ENCODE data around the gene ANKLE1.

Gene ANKLE1

DNA sequence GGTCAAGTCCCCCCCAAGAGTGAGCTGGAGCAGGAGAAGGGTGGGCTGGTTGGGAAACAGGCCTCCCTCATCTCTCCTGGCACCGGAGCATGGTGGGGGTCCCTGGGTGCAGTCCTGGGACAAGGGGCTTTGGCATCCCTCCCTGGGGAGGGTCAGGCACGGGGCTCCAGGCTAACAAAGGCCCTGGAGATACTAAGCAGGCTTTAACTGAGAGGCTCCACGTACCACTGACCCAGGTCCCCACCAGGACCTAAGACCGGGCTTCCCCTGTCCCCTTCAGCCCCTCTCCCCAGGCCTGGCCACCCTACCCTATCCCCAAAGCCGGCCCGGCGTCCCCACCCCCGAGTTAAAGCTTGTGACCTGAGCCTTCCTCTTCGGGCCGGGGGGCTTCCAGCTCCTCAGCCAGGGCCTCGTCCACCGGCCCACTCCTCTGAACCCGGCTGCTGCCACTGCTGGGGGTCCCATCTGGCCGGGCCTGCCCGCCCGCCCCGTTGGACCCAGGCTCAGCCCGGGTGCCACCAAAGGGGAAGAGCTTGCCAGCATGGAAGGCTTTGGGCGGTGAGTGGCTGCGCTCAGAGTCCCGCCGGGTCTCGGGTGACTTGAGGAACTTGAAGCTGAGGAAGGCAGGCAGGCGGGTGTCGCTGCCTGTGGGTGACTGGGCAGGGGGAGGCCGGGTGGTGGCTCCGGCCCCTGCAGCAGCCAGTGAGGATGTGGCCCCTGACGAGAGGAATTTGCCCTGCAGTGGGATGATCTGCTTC, 42.8 kb downstream of the ANKLE1 start:
- Histone ChIP-seq H3K27me3 (ENCODE audit: control insufficient read depth, low read length) (peaks cover 7% of the 10 kb centered on the region), H3K36me3 (ENCODE audit: control insufficient read depth, low read length) (peaks cover 25% of the 10 kb centered on the region; the same call in 1 of the 2 replicates), H3K9me2 (replicated peaks; ENCODE audit: control insufficient read depth, low read length) (no peaks in the 10 kb centered on the region), H3K9me3 (ENCODE audit: control insufficient read depth, insufficient read depth, low read length) (no peaks in the 10 kb centered on the region), H3K4me1 (ENCODE audit: control insufficient read depth, low read length) (peaks cover 24% of the 10 kb centered on the region), H3K27ac (ENCODE audit: low read depth, low read length) (no peak overlapping the region), H3K4me3 (ENCODE audit: low read length) (no peak overlapping the region), H3F3A (ENCODE audit: control insufficient read depth, insufficient read depth) (peaks cover 5% of the 10 kb centered on the region), H3K79me2 (ENCODE audit: control insufficient read depth, low read length) (no peaks in the 10 kb centered on the region), H3K4me2 (ENCODE audit: low read length) (no peak overlapping the region), H4K20me1 (ENCODE audit: control insufficient read depth, insufficient read depth, low read depth, low read length) (no peaks in the 10 kb centered on the region)
- TF ChIP-seq EZH2phosphoT487 (IDR thresholded peaks at IDR 0.05; ENCODE audit: borderline replicate concordance, low read length), result no peak
- TF ChIP-seq, protein P1, sequence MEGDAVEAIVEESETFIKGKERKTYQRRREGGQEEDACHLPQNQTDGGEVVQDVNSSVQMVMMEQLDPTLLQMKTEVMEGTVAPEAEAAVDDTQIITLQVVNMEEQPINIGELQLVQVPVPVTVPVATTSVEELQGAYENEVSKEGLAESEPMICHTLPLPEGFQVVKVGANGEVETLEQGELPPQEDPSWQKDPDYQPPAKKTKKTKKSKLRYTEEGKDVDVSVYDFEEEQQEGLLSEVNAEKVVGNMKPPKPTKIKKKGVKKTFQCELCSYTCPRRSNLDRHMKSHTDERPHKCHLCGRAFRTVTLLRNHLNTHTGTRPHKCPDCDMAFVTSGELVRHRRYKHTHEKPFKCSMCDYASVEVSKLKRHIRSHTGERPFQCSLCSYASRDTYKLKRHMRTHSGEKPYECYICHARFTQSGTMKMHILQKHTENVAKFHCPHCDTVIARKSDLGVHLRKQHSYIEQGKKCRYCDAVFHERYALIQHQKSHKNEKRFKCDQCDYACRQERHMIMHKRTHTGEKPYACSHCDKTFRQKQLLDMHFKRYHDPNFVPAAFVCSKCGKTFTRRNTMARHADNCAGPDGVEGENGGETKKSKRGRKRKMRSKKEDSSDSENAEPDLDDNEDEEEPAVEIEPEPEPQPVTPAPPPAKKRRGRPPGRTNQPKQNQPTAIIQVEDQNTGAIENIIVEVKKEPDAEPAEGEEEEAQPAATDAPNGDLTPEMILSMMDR (IDR thresholded peaks at IDR 0.05; ENCODE audit: low read depth, low read length, poor library complexity, severe bottlenecking), result no peak

DNA sequence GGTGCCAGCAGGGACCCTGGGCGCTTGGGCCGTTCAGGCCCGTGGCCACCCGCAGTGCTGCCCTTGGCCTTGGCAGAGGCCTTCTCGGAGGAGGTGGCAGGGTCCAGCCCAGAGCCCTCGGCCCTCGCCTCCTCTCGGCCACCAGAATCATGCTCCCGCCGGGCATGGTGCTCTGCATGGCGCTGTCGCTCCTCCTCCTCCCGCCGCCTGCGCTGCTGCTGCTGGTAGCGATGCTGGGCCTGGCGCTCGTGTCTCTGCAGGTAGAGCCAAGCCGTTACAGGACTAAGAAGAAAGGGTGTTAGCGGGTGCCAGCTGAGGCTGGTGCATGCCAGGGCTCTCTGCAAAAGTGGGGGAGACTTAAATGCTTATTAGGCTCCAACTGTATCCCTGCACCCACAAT, 43.4 kb downstream of the ANKLE1 start:
- H3K9me2 ChIP-seq (replicated peaks; ENCODE audit: control insufficient read depth, low read length), result no peaks in the 10 kb centered on the region
- no peaks in the 10 kb centered on the region for H3K9me3 ChIP-seq (ENCODE audit: control insufficient read depth, insufficient read depth, low read length)
- peaks cover 24% of the 10 kb centered on the region for H3K4me1 ChIP-seq (ENCODE audit: control insufficient read depth, low read length)
- no peak overlapping the region for H3K4me3 ChIP-seq (ENCODE audit: low read length)
- no peaks in the 10 kb centered on the region for H3K79me2 ChIP-seq (ENCODE audit: control insufficient read depth, low read length)
- H4K20me1 ChIP-seq (ENCODE audit: control insufficient read depth, insufficient read depth, low read depth, low read length), result no peaks in the 10 kb centered on the region
- H3K27ac ChIP-seq (ENCODE audit: low read depth, low read length), result no peak overlapping the region
- peaks cover 8% of the 10 kb centered on the region for H3K27me3 ChIP-seq (ENCODE audit: control insufficient read depth, low read length)
- H3K4me2 ChIP-seq (ENCODE audit: low read length), result no peak overlapping the region
- peaks cover 20% of the 10 kb centered on the region; the same call in 1 of the 2 replicates for H3K36me3 ChIP-seq (ENCODE audit: control insufficient read depth, low read length)
- TF ChIP-seq EZH2phosphoT487 (IDR thresholded peaks at IDR 0.05; ENCODE audit: borderline replicate concordance, low read length), result no peak
- TF ChIP-seq, protein P1 (IDR thresholded peaks at IDR 0.05; ENCODE audit: low read depth, low read length, poor library complexity, severe bottlenecking), result no peak
- H3F3A ChIP-seq (ENCODE audit: control insufficient read depth, insufficient read depth), result peaks cover 5% of the 10 kb centered on the region

DNA sequence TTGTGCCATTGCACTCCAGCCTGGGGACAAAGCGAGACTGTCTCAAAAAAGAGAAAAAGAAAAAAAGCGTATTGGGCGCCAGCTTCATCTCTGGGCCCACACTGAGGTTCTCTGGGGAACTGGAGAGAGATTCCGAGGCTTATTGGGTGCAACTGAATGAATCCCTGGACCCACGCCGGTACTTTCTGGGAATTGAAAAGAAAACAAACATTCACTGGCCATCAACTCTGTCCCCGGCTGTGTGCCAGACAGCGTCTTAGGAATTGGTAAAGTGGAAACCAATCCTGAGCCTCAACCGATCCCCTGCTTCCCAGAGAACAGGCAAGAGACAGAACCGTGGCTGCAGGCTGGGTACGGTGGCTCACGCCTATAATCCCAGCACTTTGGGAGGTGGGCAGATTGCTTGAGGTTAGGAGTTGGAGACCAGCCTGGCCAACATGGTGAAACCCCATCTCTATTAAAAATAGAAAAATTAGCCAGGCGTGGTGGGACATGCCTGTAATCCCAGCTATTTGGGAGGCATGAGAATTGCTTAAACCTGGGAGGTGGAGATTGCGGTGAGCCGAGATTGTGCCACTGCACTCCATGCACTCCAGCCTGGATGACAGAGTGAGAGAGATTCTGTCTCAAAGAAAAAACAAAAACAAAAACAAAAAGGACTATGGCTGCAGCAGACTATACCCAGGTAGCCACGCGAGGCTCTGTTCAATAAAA, 44.3 kb downstream of the ANKLE1 start:
- Histone ChIP-seq H3K36me3 (ENCODE audit: control insufficient read depth, low read length) (peaks cover 14% of the 10 kb centered on the region; the same call in 1 of the 2 replicates), H3F3A (ENCODE audit: control insufficient read depth, insufficient read depth) (peaks cover 5% of the 10 kb centered on the region), H3K4me1 (ENCODE audit: control insufficient read depth, low read length) (peaks cover 24% of the 10 kb centered on the region), H3K79me2 (ENCODE audit: control insufficient read depth, low read length) (no peaks in the 10 kb centered on the region), H3K27me3 (ENCODE audit: control insufficient read depth, low read length) (peaks cover 8% of the 10 kb centered on the region), H4K20me1 (ENCODE audit: control insufficient read depth, insufficient read depth, low read depth, low read length) (no peaks in the 10 kb centered on the region), H3K27ac (ENCODE audit: low read depth, low read length) (no peak overlapping the region), H3K9me3 (ENCODE audit: control insufficient read depth, insufficient read depth, low read length) (no peaks in the 10 kb centered on the region), H3K4me2 (ENCODE audit: low read length) (no peak overlapping the region), H3K4me3 (ENCODE audit: low read length) (no peak overlapping the region), H3K9me2 (replicated peaks; ENCODE audit: control insufficient read depth, low read length) (no peaks in the 10 kb centered on the region)
- TF ChIP-seq, protein P1 (IDR thresholded peaks at IDR 0.05; ENCODE audit: low read depth, low read length, poor library complexity, severe bottlenecking), result no peak
- TF ChIP-seq EZH2phosphoT487 (IDR thresholded peaks at IDR 0.05; ENCODE audit: borderline replicate concordance, low read length), result no peak
